ENCODE data around the gene IL17REL.
"Not testable (repeated sequence)": the region's sequence is repeated elsewhere in the genome, so short reads cannot be mapped to it uniquely, and the experiment has no call there.

IL17REL gene

DNA sequence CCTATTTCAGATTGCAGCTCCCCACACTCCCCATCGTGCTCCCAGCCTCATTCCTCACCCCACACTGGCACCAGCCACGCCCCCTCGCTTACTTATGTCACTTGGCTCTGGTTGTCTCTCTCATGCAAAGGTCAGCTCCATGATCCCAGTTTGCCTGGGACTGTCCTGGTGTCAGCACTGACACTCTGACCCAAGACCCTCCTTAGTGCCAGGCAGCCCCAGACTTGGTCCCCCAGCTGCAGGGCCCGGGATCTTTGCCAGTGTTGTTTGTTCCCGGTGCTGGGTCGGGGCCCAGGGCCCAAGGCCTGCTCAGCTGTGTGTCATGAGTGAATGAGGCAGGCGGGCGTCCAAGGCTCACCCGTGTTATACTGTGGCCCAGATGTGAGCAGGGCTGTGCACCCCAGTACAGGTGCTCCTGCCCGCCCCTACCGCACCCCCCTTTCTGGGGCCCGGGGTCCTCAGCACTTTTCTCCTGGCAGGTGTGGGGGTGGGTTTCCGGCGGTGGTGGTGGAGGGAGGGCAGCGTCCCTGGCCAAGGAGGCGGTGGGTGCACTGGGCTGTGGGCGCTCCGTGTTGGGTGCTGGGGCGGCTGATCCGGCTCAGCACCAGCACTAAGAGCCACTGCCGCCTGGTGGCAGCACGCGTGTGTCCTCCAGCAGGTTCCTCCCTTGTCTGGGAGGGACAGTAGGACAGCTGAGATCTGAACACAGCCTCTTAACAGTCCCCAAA is 19.5 kb downstream of the IL17REL start:
- peak in 1 of 2 donors; percentile 42 for DNase-seq (ENCODE audit: low read depth in 1 of 2, low spot score in 1 of 2)

DNA sequence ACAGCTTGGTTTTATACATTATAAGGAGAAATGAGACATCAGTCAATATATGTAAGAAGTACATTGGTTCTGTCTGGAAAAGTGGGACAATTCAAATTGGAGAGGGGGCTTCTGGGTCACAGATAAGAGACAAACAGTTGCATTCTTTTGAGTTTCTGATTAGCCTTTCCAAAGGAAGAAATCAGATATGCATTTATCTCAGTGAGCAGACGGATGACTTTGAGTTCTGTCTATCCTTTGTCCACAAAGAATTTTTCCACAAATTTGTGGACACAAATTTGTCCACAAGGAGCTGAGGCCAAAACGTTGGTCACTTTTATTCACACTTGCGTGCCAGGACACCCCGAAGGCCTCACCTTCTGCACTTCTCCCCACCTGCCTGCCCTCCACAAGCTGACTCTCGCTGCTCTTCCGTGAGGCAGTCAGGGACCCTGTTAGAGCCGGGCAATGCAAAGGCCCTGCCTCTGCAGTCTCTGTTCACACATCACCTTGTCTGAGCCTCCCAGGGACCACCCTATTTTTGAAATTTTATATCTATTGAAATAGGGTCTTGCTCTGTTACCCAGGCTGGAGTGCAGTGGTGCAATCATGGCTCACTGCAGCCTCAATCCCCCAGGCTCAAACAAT is 20.5 kb downstream of the IL17REL start:
- no peak for DNase-seq (ENCODE audit: low read depth in 1 of 2, low spot score in 1 of 2)

DNA sequence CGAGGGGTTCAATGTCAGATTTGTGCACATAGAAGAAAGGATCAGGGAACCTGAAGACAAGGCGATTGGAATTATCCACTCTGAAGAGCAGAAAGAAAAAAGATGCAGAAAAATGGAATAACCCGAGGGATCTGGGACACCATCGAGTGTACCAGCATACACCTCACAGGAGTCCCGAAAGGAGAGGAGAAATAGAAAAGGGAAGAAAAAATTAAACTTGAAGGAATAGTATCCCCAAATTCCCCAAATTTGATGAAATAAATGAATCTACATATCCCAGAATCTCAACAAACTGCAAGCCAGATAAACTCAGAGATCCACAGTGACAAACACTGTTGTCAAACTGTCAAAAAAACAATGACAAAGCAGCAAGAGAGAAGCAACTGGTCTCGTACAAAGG is 21.4 kb downstream of the IL17REL start:
- no peak for DNase-seq (ENCODE audit: low read depth in 1 of 2, low spot score in 1 of 2)

DNA sequence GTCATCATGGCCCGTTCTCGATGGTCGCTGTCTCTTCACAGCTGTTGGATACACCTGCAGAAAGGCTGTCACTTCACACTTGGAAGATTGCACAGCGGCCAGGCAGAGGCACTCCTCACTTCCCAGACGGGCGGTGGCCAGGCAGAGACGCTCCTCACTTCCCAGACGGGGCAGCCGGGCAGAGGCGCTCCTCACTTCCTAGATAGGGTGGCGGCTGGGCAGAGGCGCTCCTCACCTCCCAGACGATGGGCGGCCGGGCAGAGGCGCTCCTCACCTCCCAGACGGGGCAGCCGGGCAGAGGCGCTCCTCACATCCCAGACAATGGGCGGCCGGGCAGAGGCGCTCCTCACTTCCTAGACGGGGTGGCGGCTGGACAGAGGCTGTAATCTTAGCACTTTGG is 22.7 kb downstream of the IL17REL start:
- DNase-seq (ENCODE audit: low read depth in 1 of 2, low spot score in 1 of 2): not testable (repeated sequence)

DNA sequence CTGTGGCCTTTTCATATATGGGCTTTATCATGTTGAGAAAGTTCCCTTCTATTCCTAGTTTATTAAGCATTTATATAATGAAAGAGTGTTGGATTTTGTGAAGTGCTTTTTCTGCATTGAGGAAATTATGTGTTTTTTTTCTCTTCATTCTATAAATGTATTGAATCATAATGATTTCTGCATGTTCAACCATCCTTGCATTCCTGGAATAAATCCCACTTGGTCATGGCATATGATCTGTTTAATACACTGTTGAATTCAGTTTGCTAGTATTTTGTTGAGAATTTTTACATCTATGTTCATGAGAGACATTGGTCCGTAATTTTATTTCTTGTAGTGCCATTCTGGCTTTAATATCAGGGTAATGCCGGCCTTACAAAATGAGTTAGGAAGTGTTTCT is 26.2 kb downstream of the IL17REL start:
- no peak for DNase-seq (ENCODE audit: low read depth in 1 of 2, low spot score in 1 of 2)

DNA sequence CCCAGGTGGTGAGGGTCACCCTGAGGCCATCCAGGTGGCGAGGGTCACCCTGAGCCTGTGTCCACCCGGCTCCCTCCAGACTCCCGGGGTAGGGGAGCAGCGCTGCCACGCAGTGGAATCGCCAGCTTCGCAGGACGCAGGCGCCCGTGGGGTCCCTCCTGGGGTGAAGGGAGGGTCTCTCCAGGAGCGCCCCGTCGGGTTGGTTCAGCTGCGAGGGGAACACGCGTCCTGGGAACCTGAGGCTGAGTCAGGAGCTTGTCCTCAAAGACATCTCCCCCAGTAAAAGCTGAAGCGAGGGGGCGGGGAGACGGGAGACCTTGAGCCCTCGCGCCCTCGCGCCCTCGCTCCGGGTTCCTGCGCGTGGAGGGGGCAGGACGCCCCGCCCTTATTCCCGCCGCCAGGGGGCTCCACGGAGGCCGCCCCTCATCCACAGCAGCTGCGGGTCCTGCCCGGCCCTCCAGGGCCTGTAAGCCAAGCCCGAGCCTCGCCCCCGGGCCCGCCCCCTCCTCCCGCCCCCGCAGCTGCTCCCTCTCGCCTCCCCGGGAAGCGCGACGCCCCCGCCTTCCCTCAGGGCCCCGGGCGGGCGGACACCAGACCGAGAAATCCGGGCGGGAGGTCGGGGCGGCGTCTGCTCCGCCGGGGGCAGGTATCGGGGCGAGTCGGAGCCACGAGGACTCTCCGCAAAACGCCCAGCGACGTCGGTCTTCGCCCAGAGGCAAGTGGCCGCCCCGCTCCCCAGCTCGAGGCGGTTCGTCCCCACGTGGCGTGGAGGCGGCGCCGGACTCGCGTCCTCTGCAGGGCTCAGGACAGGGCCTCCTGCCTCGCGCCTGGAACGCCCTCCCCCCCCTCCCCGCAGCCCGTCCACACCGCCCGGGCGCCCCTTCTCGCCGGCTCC is 29.2 kb downstream of the IL17REL start:
- no peak for DNase-seq (ENCODE audit: low read depth in 1 of 2, low spot score in 1 of 2)

DNA sequence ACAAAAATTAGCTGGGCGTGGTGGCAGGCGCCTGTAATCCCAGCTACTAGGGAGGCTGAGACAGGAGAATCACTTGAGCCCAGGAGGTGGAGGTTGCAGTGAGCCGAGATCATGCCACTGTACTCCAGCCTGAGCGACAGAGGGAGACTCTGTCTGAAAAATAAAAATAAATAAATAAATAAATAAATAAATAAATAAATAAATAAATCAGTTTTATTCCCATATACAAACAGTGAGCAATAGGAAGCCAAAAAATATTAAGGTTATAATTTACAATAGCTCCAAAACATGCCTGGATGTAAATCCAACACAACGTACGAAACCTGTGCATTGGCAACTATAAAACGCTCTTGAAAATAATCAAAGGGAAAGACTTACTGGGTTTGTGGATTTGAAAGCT is 30.8 kb downstream of the IL17REL start:
- not testable (repeated sequence) for DNase-seq (ENCODE audit: low read depth in 1 of 2, low spot score in 1 of 2)

DNA sequence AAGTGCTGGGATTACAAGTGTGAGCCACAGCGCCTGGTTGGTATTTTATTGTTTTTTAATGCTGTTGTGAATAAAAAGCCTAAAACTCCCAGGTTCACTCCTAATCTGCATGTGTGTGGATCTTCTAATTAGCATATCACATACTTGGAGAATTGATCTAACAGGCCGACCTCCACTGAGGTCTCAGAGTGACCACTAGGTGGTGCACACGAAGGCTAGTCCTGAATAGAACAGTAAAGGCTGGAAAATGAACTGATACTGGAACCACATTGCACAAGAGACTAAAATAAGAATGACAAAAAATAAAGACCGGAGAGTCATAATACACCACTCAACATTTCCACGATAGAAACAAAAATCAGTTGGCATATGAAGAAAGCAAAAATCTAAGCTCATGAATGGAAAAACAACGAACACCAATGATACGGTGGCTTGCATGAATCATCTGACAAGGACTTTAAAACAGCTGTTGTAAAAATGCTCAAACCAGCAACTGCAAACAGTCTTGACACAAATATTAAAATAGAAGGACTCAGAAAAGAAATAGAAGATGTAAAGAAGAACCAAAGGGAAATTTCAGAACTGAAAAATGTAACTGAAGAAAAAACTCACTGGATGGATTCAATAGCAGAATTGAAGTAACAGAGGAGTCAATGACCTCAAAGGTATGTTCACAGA is 32.8 kb downstream of the IL17REL start:
- DNase-seq (ENCODE audit: low read depth in 1 of 2, low spot score in 1 of 2): no peak

DNA sequence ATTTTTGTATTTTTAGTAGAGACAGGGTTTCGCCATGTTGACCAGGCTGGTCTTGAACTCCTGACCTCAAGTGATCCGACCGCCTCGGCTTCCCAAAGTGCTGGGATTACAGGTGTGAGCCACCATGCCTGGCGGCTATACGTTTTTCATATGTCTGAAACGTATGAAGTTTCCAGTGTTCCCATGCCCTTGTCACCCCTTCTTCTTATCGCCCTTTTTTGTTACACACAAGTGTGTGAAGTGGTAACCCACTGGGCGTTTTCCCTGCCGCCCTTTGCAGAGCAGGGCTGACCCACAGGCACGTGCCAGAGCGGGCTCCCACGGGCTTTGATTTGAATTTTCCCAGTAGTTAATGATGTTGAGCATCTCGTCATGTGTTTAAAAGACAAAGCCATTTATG is 35.0 kb downstream of the IL17REL start:
- no peak for DNase-seq (ENCODE audit: low read depth in 1 of 2, low spot score in 1 of 2)

DNA sequence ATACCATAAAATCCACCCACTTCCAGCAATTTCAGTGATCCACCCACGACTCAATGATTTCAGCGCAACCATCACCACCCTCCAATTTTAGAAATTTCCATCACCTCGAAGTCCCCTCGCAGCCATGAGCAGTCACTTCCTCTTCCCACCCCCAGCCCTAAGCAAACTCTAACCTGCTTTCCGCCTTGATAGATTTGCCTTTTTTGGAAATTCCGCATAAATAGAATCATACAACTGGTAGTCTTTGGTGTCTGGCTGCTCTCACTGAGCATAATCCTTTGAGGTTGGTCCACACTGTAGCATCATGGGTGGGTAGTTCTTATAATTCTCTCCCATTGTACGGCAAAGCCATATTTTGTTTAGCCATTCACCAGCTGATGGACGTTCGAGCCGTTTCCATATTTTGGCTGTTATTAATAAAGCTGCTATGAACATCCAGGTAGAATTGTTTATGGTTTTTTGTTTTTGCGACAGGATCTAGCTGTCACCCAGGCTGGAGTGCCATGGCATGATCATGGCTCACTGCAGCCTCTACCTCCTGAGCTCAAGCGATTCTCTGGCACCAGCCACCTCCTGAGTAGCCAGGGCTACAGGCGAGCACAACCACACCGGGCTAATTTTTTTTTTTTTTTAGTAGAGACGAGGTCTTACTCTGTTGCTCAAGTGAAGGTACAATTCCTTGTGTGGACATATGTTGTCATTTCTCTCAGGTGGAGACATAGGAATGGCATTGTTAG is 36.0 kb downstream of the IL17REL start:
- peak; percentile 4 to 43 for DNase-seq (ENCODE audit: low read depth in 1 of 2, low spot score in 1 of 2)

DNA sequence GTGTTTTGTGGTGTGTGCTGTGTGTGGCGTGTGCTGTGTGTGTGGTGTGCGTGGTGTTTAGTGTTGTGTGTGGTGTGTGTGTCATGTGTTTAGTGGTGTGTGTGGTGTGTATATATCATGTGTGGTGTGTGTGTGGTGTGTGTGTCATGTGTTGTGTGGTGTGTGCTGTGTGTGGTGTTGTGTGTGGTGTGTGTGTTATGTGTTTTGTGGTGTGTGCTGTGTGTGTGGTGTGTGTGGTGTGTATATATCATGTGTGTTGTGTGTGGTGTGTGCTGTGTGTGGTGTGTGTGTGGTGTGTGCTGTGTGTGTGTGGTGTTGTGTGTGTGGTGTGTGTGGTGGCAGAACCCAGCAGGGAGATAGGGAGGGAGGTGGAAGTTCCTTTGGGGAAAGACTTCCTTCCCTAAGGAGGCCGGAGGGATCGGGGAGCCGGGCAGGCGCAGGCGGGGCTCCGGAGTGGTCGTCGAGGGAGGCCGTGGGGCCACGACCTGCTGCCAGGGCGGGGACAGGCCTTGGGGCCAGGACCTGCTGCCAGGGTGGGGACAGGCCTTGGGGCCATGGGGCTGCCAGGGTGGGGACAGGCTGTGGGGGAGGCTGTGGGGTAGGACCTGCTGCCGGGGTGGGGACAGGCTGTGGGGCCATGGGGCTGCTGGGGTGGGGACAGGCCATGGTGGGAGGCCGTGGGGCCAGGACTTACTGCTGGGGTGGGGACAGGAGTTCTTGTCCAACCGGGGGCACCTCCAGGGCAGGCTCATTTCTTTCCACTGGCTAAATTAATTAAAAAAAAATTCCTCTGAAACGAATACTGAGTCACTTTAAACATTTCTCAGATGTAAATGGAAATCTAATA is 36.8 kb downstream of the IL17REL start:
- peak; percentile 3 to 30 for DNase-seq (ENCODE audit: low read depth in 1 of 2, low spot score in 1 of 2)

DNA sequence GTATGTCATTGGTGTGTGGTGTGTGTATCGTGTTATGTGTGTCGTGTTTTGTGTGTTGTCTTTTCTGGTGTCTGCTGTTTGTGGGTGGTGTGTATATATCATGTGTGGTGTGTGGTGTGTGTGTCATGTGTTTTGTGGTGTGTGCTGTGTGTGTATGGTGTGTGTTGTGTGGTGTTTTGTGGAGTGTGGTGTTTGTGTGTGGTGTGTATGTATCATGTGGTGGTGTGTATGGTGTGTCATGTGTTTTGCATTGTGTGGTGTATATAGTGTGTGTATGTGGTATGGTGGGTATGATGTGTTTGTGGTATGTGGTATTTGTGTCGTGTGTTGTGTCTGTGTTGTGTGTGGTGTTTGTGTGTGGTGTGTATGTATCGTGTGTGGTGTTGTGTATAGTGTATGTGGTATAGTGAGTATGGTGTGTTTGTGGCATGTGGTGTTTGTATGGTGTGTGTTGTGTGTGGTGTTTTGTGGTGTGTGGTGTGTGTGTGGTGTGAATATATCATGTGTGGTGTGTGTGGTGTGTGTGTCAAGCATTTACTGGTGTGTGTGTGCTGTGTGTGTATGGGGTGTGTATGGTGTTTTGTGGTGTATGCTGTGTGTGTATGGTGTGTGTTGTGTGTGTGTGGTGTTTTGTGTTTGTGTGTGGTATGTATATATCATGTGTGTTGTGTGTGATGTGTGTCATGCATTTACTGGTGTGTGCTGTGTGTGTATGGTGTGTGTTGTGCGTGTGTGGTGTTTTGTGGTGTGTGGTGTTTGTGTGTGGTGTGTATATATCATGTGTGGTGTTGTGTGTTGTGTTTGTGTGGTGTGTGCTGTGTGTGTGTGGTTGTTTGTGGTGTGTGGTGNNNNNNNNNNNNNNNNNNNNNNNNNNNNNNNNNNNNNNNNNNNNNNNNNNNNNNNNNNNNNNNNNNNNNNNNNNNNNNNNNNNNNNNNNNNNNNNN is 39.3 kb downstream of the IL17REL start:
- no peak for DNase-seq (ENCODE audit: low read depth in 1 of 2, low spot score in 1 of 2)

DNA sequence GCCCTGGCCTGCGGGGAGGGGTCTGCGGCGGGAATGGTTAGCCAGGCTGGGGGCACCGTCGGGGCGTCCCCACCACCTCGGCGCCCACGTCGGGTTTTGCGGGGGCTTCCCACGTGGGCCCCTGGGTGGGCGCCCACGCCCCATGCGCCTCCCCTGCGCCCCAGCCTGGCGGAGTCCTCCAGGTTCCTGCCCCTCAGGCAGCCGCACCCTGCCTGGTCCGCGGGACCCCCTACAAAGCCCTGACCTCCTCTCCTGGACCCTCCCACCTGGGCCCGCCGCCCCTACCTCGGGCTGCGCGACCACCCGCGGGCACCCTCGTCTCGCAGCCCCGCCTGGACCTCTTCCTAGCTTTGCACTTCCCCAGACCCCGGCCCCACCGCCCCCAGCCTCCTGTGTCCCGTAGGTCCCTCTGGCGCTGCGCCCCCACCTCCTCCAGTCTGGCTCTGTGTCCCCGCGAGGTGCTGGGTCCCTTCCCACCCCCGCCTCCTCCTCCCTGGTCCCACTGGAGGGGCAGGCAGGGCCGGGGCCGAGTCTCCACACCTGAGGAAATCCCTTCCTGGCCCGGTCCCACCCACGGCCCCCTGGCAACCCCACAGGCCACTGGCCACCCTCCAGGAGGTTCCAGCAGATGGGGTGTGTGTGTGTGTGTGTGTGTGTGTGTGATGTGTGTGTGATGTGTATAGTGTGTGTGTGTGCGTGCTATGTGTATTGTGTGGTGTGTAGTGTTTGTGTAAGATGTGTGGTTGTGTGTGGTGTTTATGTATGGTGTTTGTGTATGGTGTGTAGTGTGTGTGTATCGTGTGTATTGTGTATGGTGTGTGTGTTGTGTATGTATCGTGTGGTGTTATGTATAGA is 40.2 kb downstream of the IL17REL start:
- DNase-seq (ENCODE audit: low read depth in 1 of 2, low spot score in 1 of 2): peak in 1 of 2 donors; percentile 2

DNA sequence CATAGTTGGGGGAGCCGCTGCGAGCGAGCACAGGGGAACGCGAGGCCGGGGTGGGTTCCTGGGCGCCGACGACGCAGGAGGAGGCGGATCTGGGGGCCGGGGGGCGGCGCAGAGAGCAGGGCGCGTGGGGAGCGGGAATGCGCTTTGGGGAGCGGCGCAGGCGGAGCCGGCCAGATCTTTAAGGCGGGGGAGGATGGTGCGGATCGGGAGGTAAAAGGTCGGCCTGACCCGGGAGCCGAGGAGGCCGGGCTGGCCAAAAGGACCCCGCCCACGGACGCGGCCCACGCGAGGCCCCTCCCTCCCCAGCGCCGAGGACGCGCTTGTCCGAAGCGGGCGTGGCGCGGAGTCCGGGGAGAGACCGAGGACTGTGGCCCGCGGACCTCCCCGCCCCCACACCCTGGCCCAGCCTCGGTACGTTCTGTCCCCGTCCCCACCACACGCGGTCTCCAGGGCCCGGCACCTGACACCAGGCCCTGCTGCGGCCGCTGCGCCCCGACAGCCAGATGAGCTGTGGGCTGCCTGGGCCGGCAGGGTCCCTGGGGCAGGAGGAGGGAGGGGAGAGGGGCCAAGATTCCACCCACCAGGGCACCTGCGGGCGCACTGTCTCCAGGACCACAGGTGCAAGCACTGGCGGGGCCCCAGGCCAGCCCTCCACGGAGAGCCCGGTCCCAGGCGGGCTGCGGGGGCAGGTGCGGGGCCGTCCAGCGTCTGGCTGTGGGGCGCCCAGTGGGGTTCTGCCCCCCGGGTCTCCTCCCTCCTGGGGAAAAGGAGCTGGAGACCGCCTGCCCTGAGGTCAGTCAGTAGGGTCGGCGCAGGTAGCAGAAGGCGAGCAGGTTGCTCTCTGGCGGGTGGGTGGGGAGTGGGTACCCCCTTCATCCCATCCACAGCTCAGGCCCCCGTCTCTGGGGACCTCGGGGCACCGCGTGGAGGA is 41.1 kb downstream of the IL17REL start:
- peak; percentile 3 to 52 for DNase-seq (ENCODE audit: low read depth in 1 of 2, low spot score in 1 of 2)

DNA sequence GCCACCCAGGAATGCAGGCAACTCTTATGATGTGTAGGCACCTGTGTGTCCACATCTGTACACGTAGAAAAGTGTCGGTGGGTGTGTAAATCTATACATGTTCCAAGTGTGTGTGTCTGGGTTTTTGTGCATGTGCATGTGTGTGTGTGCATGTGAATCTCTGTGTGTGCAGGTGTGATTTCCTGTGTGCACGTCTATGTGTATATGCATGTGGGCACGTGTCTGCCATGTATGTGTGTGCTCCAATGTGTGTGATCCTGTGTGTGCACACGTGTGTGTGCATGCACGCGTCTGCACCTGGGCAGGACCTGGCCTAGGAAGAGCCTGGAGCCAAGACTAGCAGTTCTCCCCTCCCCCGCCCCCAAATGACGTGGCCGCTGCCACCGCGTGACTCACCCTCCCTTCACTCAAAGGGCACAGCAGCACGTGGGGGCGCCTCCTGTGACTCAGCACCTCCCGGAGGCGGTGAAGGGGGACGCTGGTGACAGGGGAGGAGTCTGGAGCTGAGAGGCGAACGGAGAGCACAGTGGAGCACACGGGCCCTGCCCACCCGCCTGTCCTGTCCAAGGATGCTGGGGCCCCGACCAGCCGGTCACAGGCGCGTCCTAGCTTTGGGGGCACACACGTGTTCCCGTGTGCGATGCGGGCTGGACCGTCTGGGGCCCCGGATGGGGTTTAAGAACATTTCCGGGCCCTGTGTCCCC is 41.9 kb downstream of the IL17REL start:
- DNase-seq (ENCODE audit: low read depth in 1 of 2, low spot score in 1 of 2): peak; percentile 87 to 92
